HG02970 (cell line): ENCODE data around the gene ARHGAP24.

Experiments used
- ATAC-seq: cut with Tn5 transposase; IDR thresholded peaks from one replicate; pipeline ENCODE4 v1.9.1; 2021; ENCODE audit warnings: mild to moderate bottlenecking, moderate library complexity, moderate number of reproducible peaks; ENCODE audit not compliant: unreplicated experiment, low FRiP score

Gene ARHGAP24

GRCh38 chr4:86036736-86037135, 561.8 kb downstream of the ARHGAP24 start:
- ATAC-seq: no peak

DNA sequence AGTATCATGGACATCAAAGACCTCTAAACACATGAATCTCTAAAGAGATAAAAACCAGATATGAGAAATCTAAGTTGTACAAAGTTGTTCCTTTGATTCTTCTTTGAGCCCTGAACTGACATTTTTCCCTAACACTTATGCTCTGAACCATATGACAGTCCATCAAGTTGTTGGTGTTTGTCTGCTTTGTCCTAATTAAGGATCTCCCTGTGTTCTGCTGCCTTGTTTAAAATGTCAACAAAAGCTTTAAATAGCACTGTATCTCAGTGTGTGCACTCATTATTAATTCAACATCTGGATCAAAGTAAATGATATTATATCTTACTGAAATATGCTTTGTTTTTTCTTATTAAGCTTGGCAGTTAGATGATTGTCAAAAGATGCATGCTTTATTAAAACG, 563.1 kb downstream of the ARHGAP24 start:
- ATAC-seq: no peak

GRCh38 chr4:86043755-86044592, 569.0 kb downstream of the ARHGAP24 start:
- ATAC-seq: peak; percentile 75

DNA sequence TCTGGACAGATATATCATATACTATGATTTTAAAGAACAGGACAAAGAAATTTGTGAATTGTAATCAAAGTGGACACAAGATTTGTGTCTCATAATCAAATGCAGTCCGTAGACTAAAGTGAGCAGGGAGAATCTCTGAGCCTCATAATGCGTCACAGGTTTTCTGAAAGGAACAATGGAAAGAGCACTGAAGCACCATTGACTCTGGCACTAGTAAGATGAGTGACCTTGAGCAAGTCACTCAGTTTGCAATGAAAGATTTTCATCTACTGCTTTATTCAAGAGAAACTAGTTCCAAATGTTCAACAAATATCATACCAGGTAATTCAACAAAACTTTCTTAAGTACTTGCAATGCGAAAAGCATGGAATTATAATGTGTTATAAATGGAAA, 569.6 kb downstream of the ARHGAP24 start:
- ATAC-seq: no peak

- no peak for ATAC-seq
Observed at GRCh38 chr4:86048426-86048825, 573.5 kb downstream of the ARHGAP24 start.

DNA sequence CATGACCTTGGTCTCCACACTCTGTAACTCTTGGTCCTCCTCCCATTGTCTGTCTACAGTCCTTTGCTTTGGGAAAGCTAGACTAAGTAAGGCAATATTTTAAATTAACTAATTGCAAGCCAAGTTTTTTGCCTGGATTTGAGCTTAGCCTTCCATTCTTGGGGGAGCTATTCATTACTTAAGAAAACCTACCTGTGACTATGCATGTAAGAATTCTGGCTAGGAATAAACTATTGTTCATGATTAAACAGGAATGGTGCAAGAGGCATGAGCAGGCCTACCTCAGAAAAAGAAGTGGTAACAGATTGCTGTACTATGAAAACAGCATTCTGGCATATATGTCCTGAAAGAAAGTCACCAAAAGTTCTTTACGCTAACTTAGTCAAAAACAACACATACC, 575.5 kb downstream of the ARHGAP24 start:
- no peak for ATAC-seq
